CD14-positive monocyte (primary cell): Measurements from ENCODE around the gene INIP. TPM values are rescaled to one million over a fixed set of nuclear protein-coding genes. Genes with fewer than 3 reads are reported as not detected.

Experiments used
- DNase-seq, 3 donors: peaks; one replicate each; pipeline ENCODE4 v3.0.0-alpha.2; 2011 to 2022
- H2AFZ ChIP-seq: 2 replicates; pipeline ENCODE4 v1.6.0; 2012; ENCODE audit warnings: mild to moderate bottlenecking, low read depth, low read length, inconsistent platforms; ENCODE audit not compliant: insufficient read depth, poor library complexity, severe bottlenecking
- H3K27ac ChIP-seq, 2 donors: 1 replicate in 1 of 2; 2 replicates in 1 of 2; pipeline ENCODE4 v1.5.1; 2012 to 2013; ENCODE audit warnings: low read length in 2 of 2, control low read depth in 1 of 2, inconsistent platforms in 1 of 2, low read depth in 1 of 2, mild to moderate bottlenecking in 1 of 2
- H3K27me3 ChIP-seq, 2 donors: one replicate each; pipeline versions ENCODE4 v1.6.0 to v1.6.1; 2011 to 2013; ENCODE audit warnings: low read length in 2 of 2; ENCODE audit not compliant: control insufficient read depth in 2 of 2, insufficient read depth in 2 of 2
- H3K36me3 ChIP-seq, 2 donors: replicated peaks in 1 of 2; 1 replicate in 1 of 2; 2 replicates in 1 of 2; pipeline versions ENCODE4 v1.5.1 to v1.6.1; 2012 to 2013; ENCODE audit warnings: low read length in 2 of 2, control low read depth in 1 of 2, inconsistent platforms in 1 of 2, mild to moderate bottlenecking in 1 of 2; ENCODE audit not compliant: insufficient read depth in 2 of 2, control insufficient read depth in 1 of 2
- H3K4me1 ChIP-seq, 2 donors: 1 replicate in 1 of 2; 2 replicates in 1 of 2; pipeline versions ENCODE4 v1.5.1 to v1.6.1; 2012 to 2013; ENCODE audit warnings: low read length in 2 of 2, control low read depth in 1 of 2, inconsistent platforms in 1 of 2, mild to moderate bottlenecking in 1 of 2, moderate library complexity in 1 of 2; ENCODE audit not compliant: insufficient read depth in 2 of 2, control insufficient read depth in 1 of 2
- H3K4me2 ChIP-seq: replicated peaks from 2 replicates; pipeline ENCODE3; 2012; ENCODE audit warnings: low read length, moderate library complexity, mild to moderate bottlenecking; ENCODE audit not compliant: poor library complexity, severe bottlenecking; ENCODE audit errors: extremely low read depth
- H3K4me3 ChIP-seq, 3 experiments: fragments of 200-600 bp in 1 of 3; sonication (generic) in 1 of 3; replicated peaks in 1 of 3; 1 replicate in 2 of 3; 2 replicates in 1 of 3; pipeline ENCODE4 v1.5.1; 2011 to 2013; ENCODE audit warnings: low read length in 3 of 3, mild to moderate bottlenecking in 3 of 3, control low read depth in 2 of 3, low read depth in 2 of 3, inconsistent platforms in 1 of 3, moderate library complexity in 1 of 3
- H3K79me2 ChIP-seq: 2 replicates; pipeline ENCODE4 v1.6.0; 2012; ENCODE audit warnings: mild to moderate bottlenecking, control low read depth, inconsistent platforms, low read length, moderate library complexity; ENCODE audit not compliant: insufficient read depth
- H3K9ac ChIP-seq: 2 replicates; pipeline ENCODE4 v1.6.0; 2017; ENCODE audit warnings: low read length, mild to moderate bottlenecking; ENCODE audit not compliant: insufficient read depth, poor library complexity, severe bottlenecking
- H3K9me3 ChIP-seq, 2 donors: replicated peaks in 1 of 2; 1 replicate in 1 of 2; 2 replicates in 1 of 2; pipeline versions ENCODE4 v1.5.1 to v1.6.1; 2012 to 2013; ENCODE audit warnings: low read length in 2 of 2, control low read depth in 1 of 2; ENCODE audit not compliant: control insufficient read depth in 1 of 2, insufficient read depth in 1 of 2
- H4K20me1 ChIP-seq: 2 replicates; pipeline ENCODE4 v1.6.0; 2012; ENCODE audit warnings: mild to moderate bottlenecking, low read length, control low read depth, moderate library complexity; ENCODE audit not compliant: insufficient read depth
- H3K27ac Mint-ChIP-seq, 7 donors: one replicate each; pipeline ENCODE4 v1.8.0; 2020; ENCODE audit warnings: mild to moderate bottlenecking in 7 of 7, mixed read lengths in 7 of 7, moderate library complexity in 6 of 7, inconsistent platforms in 2 of 7
- H3K27me3 Mint-ChIP-seq, 3 donors: one replicate each; pipeline ENCODE4 v1.8.0; 2021 to 2022; ENCODE audit warnings: low read depth in 3 of 3, mild to moderate bottlenecking in 3 of 3, mixed read lengths in 3 of 3, moderate library complexity in 3 of 3, inconsistent platforms in 1 of 3
- H3K36me3 Mint-ChIP-seq, 2 donors: one replicate each; pipeline ENCODE4 v1.8.0; 2020; ENCODE audit warnings: mixed read lengths in 2 of 2, inconsistent platforms in 1 of 2, mild to moderate bottlenecking in 1 of 2
- H3K4me1 Mint-ChIP-seq: one replicate; pipeline ENCODE4 v1.8.0; 2020; ENCODE audit warnings: mild to moderate bottlenecking, mixed read lengths
- H3K4me3 Mint-ChIP-seq, 2 donors: one replicate each; pipeline ENCODE4 v1.8.0; 2020; ENCODE audit warnings: mild to moderate bottlenecking in 2 of 2, mixed read lengths in 2 of 2, moderate library complexity in 1 of 2
- H3K9me3 Mint-ChIP-seq, 7 donors: one replicate each; pipeline ENCODE4 v1.8.0; 2020 to 2022; ENCODE audit warnings: mixed read lengths in 7 of 7, mild to moderate bottlenecking in 6 of 7, moderate library complexity in 6 of 7, inconsistent platforms in 2 of 7
- WGBS: methylation state at CpG from one replicate; pipeline ENCODE4 v1.1.5; 2013; ENCODE audit warnings: missing lambda C conversion rate; ENCODE audit not compliant: insufficient coverage; 5-methylcytosine and 5-hydroxymethylcytosine counted together
- intact Hi-C, 2 donors: fragments of 100-400 bp; cut with micrococcal nuclease; formaldehyde crosslinking; loops; one replicate each; pipeline versions ENCODE4 v1.15.0 to v1.15.1; 2023
- polyA plus RNA-seq, 3 donors: library from polyadenylated mRNA; depleted of rRNA in 1 of 3; unstranded in 2 of 3; stranded (reverse) in 1 of 3; fragments of 300-500 nt in 2 of 3; fragments of >200 nt in 1 of 3; fragmentation: Illumina TruSeq in 2 of 3; gene quantifications; 1 replicate in 2 of 3; 2 replicates in 1 of 3; pipeline ENCODE4 v1.2.3, GENCODE V29; 2012 to 2021
- TF ChIP-seq, protein P1 (sequence below): fragments of 200-600 bp; IDR thresholded peaks from one replicate; pipeline ENCODE4 v1.8.0; 2022; ENCODE audit warnings: antibody characterized with exemption, mild to moderate bottlenecking

Gene INIP
- polyA plus RNA-seq, 3 donors: 10.7 to 53.0 (median 49.0) TPM

DNA sequence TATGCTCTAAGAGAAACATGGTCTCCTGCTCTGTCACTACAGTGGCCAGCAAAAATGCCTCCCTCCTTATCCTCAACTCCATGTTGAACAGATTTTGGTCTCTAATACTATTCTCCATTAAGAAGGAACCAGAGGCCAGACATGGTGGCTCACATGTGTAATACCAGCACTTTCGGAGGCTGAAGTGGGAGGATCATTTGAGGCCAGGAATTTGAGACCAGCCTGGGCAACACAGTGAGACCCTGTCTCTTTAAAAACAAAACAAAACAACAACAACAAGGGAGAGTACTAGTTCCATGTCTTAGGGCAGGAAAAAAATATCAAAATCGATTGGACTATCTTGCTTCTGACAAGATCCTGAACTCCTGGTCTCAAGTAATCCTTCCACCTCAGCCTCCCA, 14.6 kb downstream of the INIP start:
- H3K27ac Mint-ChIP-seq: peak overlapping the region in 4 of 7 donors; percentile 18 to 79 (median 50)
- H3K27me3 ChIP-seq: no peaks in the 10 kb centered on the region
- H3K9ac ChIP-seq: no peak overlapping the region
- H3K4me3 ChIP-seq: no peak overlapping the region
- no peaks in the 10 kb centered on the region for H3K9me3 ChIP-seq
- H3K4me3 Mint-ChIP-seq: no peak overlapping the region
- H3K27ac ChIP-seq: peak overlapping the region in 1 of 2 donors; percentile 24
- H3K36me3 Mint-ChIP-seq: peaks cover 34 to 59% of the 10 kb centered on the region in 2 donors
- H3K36me3 ChIP-seq: peaks cover 31 to 74% of the 10 kb centered on the region in 2 donors
- WGBS: 100% methylated on average over 1 of the region's 2 CpGs
- H2AFZ ChIP-seq: no peak overlapping the region
- H3K79me2 ChIP-seq: peaks cover 75% of the 10 kb centered on the region
- intact Hi-C loops: no loop called here
- no peaks in the 10 kb centered on the region for H3K4me1 ChIP-seq
- DNase-seq: no peak
- TF ChIP-seq, protein P1, sequence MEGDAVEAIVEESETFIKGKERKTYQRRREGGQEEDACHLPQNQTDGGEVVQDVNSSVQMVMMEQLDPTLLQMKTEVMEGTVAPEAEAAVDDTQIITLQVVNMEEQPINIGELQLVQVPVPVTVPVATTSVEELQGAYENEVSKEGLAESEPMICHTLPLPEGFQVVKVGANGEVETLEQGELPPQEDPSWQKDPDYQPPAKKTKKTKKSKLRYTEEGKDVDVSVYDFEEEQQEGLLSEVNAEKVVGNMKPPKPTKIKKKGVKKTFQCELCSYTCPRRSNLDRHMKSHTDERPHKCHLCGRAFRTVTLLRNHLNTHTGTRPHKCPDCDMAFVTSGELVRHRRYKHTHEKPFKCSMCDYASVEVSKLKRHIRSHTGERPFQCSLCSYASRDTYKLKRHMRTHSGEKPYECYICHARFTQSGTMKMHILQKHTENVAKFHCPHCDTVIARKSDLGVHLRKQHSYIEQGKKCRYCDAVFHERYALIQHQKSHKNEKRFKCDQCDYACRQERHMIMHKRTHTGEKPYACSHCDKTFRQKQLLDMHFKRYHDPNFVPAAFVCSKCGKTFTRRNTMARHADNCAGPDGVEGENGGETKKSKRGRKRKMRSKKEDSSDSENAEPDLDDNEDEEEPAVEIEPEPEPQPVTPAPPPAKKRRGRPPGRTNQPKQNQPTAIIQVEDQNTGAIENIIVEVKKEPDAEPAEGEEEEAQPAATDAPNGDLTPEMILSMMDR: no peak
- H3K4me1 Mint-ChIP-seq: no peaks in the 10 kb centered on the region
- peaks cover 35% of the 10 kb centered on the region for H4K20me1 ChIP-seq
- H3K27me3 Mint-ChIP-seq: peaks cover 0 to 2% (median 0%) of the 10 kb centered on the region in 3 donors
- H3K4me2 ChIP-seq: no peak overlapping the region
- H3K9me3 Mint-ChIP-seq: peaks cover 0 to 2% (median 0%) of the 10 kb centered on the region in 7 donors

DNA sequence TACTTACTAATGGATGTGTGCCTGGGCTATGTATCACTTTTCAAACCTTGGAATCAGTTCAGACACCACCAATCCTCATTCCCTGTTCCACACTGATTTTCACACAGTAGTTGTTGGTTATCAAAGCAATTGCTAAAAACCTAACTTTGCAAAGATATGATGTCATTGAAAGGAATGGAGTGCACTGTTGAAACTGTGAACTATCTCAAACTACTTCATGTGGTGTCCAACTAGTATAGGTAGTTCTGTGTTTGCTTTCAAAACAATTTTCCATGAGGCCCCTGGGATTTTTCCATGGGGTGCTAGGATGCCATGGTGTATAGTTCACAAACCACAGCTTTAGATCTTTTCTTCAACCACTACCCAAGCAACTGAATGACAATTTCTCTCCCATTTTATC, 17.8 kb downstream of the INIP start:
- Histone ChIP-seq H3K4me2 (no peak overlapping the region), H4K20me1 (peaks cover 36% of the 10 kb centered on the region), H3K36me3 (peaks cover 43 to 86% of the 10 kb centered on the region in 2 donors), H3K27ac (no peak overlapping the region), H3K4me3 (no peak overlapping the region), H3K4me1 (no peaks in the 10 kb centered on the region), H3K27me3 (no peaks in the 10 kb centered on the region), H2AFZ (no peak overlapping the region), H3K9me3 (no peaks in the 10 kb centered on the region), H3K9ac (no peak overlapping the region), H3K79me2 (peaks cover 53% of the 10 kb centered on the region)
- H3K27ac Mint-ChIP-seq: no peak overlapping the region
- TF ChIP-seq, protein P1: no peak
- H3K4me1 Mint-ChIP-seq: peaks cover 11% of the 10 kb centered on the region
- peaks cover 48 to 71% of the 10 kb centered on the region in 2 donors for H3K36me3 Mint-ChIP-seq
- no peaks in the 10 kb centered on the region for H3K27me3 Mint-ChIP-seq
- intact Hi-C loops: no loop called here
- H3K4me3 Mint-ChIP-seq: no peak overlapping the region
- DNase-seq: no peak
- peaks cover 0 to 2% (median 0%) of the 10 kb centered on the region in 7 donors for H3K9me3 Mint-ChIP-seq
